Activated CD8-positive, alpha-beta memory T cell treated with anti-CD3 and anti-CD28 coated beads, Interleukin-2, amount 50 U/mL, for 24 hours (primary cell): Measurements from ENCODE around the gene LAMC2.
"Not testable (repeated sequence)": the region's sequence is repeated elsewhere in the genome, so short reads cannot be mapped to it uniquely, and the experiment has no call there.

Experiments used
- DNase-seq: peaks from one replicate; pipeline ENCODE4 v3.0.0-alpha.2; 2020; ENCODE audit errors: extremely low read depth

The LAMC2 gene

DNA sequence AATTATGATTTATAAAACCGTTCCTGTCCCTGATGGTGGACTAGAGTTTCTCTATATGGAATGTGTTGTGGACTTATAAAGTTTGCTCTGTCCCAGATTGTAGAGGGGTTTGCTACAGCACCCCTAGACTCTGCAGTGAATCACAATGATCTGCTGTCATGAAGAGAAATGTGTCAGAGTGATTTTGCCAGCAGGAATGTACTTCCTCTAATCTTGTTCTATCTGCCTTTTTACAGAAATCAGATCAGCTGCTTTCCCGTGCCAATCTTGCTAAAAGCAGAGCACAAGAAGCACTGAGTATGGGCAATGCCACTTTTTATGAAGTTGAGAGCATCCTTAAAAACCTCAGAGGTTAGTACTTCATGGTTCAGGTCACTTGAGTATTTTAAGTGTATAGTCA, 52.0 kb downstream of the LAMC2 start:
- no peak for DNase-seq

DNA sequence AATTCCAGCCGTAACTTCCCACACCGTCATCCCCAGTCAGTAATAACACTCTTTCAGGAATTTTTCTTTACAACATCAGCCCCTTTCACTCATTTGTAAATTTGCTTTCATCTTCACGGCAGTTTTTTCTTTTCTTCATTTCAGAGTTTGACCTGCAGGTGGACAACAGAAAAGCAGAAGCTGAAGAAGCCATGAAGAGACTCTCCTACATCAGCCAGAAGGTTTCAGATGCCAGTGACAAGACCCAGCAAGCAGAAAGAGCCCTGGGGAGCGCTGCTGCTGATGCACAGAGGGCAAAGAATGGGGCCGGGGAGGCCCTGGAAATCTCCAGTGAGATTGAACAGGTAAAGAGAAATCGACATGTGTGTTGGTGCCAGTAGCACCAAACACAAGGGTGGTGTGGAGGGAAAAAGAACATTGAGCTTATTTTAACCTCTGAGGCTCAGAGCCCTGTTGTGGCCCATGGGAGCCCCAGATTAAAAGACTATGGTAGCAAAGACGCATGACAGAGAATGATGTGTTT, 53.2 kb downstream of the LAMC2 start:
- no peak for DNase-seq

DNA sequence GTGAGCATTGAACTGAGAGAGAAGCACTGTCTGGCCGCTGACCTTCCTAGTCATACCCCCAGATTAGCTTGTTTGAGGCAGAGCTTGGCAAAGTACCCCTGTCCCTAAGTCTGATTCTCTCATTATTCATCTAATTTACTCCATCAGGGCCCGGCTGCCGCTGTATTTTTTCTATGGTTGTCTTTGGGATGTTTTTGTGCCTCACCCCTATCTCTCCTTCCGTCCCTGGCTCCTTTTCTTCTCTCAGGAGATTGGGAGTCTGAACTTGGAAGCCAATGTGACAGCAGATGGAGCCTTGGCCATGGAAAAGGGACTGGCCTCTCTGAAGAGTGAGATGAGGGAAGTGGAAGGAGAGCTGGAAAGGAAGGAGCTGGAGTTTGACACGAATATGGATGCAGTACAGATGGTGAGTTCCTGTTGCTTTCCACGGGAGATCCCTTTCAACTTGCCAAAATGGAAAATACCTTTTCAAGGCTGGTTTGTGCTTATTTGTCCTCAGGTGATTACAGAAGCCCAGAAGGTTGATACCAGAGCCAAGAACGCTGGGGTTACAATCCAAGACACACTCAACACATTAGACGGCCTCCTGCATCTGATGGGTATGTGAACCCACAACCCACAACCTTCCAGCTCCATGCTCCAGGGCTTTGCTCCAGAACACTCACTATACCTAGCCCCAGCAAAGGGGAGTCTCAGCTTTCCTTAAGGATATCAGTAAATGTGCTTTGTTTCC, 53.9 kb downstream of the LAMC2 start:
- DNase-seq: no peak

DNA sequence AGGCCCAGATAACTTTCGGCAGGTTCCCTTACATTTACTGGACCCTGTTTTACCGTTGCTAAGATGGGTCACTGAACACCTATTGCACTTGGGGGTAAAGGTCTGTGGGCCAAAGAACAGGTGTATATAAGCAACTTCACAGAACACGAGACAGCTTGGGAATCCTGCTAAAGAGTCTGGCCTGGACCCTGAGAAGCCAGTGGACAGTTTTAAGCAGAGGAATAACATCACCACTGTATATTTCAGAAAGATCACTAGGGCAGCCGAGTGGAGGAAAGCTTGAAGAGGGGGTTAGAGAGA, 54.4 kb downstream of the LAMC2 start:
- DNase-seq: no peak

DNA sequence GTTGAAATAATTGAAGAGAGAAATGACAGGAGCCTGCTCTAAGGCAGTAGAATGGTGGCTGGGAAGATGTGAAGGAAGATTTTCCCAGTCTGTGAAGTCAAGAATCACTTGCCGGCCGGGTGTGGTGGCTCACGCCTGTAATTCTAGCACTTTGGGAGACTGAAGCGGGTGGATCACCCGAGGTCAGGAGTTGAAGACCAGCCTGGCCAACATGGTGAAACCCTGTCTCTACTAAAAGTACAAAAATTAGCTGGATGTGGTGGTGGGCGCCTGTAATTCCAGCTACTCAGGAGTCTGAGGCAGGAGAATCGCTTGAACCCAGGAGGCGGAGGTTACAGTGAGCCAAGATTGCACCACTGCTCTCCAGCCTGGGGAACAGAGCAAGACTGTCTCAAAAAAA, 54.8 kb downstream of the LAMC2 start:
- DNase-seq: not testable (repeated sequence)

DNA sequence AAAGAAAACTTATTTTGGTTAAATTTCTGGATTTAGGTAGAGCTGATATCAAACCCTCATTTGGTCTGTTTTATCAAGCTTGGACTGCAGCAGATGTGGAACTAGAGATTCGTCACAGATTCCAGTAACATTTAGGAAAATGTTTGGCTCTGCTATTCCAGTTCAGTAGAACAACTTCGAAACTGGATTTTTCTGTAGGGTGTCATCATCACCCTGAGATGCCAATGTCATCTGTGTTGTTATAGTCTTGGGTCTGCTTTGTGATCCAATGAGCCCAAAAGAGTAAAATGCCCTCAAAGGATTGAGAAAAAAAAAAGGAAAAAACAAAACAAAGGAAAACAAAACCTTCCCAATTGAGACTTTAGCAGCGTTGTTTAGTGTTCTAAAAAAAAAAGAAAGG, 55.4 kb downstream of the LAMC2 start:
- DNase-seq: no peak

DNA sequence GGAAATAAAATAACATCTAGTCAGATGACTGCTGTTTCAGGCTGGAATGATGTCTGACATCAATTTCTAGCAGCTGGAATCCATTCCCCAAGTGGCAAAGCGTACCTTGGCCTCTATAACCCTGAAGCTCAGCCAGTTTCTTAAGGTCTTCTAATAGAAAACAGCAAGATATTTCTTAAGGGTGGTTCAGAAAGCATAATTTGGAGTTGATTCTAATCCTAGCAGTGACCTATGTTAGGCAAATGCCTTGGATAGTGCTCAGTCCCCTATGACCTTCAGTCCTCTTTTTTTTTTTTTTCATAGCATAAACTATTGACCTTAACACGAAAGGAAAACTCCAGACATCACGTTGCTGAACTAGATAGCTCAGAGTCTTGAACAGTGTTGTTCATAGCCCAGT, 56.5 kb downstream of the LAMC2 start:
- no peak for DNase-seq

DNA sequence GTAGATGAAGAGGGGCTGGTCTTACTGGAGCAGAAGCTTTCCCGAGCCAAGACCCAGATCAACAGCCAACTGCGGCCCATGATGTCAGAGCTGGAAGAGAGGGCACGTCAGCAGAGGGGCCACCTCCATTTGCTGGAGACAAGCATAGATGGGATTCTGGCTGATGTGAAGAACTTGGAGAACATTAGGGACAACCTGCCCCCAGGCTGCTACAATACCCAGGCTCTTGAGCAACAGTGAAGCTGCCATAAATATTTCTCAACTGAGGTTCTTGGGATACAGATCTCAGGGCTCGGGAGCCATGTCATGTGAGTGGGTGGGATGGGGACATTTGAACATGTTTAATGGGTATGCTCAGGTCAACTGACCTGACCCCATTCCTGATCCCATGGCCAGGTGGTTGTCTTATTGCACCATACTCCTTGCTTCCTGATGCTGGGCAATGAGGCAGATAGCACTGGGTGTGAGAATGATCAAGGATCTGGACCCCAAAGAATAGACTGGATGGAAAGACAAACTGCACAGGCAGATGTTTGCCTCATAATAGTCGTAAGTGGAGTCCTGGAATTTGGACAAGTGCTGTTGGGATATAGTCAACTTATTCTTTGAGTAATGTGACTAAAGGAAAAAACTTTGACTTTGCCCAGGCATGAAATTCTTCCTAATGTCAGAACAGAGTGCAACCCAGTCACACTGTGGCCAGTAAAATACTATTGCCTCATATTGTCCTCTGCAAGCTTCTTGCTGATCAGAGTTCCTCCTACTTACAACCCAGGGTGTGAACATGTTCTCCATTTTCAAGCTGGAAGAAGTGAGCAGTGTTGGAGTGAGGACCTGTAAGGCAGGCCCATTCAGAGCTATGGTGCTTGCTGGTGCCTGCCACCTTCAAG, 57.3 kb downstream of the LAMC2 start:
- DNase-seq: no peak

DNA sequence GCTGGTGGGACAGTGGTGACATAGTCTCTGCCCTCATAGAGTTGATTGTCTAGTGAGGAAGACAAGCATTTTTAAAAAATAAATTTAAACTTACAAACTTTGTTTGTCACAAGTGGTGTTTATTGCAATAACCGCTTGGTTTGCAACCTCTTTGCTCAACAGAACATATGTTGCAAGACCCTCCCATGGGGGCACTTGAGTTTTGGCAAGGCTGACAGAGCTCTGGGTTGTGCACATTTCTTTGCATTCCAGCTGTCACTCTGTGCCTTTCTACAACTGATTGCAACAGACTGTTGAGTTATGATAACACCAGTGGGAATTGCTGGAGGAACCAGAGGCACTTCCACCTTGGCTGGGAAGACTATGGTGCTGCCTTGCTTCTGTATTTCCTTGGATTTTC, 58.4 kb downstream of the LAMC2 start:
- no peak for DNase-seq

DNA sequence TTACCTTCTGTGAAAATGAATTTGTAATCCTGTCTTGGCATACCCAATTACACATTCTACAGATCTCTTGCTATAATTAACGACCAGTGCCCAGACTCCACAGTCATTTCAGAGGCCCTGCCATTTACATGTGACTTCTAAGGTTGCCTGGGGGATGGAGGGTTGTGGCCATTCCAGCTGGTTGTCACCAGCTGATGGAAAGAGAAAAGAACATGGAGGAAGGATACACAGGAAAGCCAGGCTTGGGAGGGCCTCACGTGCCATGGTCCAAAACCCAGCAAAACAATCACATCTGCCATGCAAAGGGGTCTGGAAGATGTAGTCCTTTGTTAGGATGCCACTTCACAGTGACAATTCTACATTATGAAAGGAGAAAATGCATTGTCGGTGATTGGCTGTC, 59.3 kb downstream of the LAMC2 start:
- no peak for DNase-seq

DNA sequence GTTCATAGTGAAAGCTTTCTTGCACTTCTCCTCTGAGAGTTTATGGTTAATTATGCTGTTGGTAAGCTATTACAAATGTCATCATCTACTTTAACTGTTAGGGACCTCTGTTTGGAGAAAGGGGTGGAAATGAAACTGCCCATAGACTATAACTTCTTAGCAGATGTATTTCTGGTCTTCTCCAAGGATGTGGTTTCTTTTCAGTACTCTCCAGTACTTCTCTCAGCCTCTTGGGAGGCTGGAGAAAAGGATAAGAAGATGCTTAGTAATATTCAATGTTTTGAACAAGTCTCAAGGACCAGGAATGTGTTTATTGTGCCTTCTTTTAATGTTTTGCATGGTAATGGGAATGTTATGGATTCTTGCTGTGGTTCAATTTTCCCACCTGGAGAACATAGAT, 60.4 kb downstream of the LAMC2 start:
- DNase-seq: no peak

DNA sequence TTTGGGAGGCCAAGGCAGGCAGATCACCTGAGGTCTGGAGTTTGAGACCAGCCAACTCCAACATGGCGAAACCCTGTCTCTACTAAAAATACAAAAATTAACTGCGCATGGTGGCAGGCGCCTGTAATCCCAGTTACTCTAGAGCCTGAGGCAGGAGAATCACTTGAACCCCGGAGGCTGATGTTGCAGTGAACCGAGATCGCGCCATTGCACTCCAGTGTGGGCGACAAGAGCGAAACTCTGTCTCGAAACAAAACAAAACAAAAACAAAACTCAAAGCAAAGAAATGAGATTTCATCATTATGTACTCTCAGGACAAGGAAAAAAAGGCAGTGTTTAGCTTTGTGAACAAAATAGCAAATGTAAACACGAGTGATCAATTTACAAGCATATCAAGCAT, 61.0 kb downstream of the LAMC2 start:
- no peak for DNase-seq

DNA sequence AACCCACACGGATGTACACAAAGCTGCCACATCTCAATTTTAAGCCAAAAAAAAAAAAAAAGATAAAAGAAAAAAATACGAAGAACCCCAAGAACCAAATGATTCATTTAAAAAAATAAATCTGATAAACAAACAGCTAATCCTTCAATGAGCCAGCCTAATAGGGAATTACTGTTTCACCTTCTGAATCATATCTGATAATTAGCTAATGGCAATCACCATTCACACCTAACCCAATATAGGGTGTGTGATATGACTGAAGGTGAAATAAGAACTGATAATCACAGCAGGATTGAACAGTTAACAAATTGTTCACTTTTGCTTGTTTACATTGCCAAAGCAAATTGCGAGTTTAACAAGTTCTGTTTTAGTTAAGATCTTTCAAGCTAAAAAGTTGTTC, 61.4 kb downstream of the LAMC2 start:
- no peak for DNase-seq

DNA sequence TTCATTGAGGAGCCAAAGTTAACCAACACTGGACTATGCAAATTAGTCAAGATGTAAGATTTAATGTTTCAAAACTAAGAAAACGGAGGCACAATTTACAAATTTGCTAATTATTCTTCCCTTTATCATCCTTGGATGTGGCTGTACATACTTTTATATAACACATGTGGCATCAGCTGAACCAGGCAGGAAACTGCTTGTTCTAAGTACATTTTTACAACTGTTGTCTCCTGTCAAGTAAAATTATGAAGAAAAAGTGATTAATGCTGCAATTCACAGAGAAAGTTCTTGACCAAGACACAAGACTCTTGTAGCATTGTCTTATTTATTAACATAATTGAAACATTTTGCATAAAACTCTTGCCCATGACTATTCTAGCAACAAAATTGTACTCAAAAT, 61.9 kb downstream of the LAMC2 start:
- no peak for DNase-seq

DNA sequence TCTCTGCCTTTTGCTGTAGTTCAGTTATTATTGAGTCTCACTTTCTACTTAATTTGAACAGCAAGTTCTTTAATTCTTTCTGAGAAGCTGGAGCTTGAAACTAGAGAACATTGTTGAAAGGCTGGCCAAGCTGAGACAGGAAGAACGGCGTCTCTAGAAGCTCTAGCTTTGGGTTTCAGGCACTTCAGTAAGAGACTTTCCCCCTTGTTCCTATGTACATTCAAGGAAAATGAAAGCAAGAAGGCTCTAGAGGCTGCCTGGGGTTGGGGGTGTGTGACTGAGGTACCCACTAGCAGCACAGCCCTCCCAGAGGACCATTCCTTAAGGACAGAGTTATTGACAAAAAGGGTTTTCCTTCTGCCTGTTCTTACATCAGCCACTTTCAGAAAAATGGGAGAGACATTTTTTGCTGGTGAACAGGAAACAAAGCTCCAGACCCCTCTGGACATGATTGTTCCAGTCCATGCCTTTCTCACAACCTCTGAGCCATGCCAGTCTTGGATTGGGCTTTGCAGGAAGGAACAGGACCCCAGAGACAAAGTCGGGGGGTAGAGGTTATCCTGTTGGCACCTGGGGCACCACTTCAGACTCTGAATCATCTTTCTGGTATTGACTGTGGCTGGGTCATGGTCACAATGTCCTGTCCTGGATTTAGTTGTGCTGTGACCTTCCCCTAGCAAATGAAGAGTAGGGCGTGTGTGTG, 63.1 kb downstream of the LAMC2 start:
- DNase-seq: no peak

DNA sequence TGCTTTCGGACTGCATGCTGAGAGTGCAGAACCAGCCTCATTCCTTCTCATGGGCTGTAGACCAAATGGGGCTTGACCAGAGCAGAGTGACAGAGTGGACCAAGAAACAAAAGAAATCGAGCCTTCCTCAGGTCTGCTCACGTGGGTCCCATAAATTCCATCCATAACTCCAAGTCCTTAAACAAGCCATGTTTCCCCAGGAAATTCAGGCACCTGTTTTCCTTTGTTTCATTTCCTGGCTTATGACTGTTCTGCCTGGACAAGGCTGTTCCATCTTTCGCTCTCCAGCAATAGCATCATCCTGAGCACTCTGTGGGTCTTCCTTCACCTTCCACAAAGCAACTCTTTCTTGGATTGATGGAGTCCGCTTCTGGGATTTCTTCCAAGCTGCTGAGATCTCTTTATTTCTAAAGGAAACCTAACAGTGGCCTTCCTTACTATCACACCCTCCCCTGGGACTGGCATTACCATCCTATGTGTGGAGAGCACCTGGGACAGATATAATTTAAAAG, 63.9 kb downstream of the LAMC2 start:
- no peak for DNase-seq

DNA sequence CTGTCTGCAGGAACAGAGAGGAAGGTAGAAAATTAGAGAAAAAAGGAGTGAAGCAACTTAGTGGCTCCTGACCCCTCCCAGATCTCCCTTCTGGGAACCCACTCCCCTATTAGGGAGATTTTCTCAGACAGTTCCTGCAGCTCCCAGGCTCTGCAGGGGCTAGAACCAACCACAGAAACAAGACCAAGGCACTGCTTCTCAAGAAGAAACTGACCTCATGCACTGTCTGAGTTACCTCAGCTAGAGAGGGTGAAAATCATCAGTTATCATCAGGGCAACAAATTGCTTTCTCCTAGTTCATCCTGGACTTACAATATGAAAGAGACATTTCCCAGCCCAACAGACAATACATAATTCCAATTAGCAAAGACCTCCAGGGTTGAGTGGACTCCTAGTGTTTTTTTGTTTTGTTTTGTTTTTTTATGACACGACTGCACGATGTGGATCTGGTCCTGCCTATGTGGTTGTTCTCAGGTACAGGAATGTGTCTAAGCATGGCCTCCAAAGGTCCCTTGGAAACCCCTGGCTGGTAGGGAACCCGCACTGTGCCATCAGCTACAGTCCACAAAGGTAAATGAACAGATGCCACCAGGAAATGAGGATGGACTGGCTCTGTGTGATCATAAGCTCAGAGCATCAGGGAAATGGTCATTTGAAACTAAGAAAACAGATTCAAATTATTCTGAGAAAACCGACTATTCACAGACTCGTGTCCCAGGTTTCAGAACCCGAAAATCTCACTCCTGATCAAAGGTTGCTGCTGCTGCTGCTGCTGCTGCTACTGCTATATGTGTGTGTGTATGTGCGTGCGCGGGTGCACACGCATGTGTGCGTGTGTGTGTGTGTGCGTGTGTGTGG, 65.3 kb downstream of the LAMC2 start:
- DNase-seq: no peak

DNA sequence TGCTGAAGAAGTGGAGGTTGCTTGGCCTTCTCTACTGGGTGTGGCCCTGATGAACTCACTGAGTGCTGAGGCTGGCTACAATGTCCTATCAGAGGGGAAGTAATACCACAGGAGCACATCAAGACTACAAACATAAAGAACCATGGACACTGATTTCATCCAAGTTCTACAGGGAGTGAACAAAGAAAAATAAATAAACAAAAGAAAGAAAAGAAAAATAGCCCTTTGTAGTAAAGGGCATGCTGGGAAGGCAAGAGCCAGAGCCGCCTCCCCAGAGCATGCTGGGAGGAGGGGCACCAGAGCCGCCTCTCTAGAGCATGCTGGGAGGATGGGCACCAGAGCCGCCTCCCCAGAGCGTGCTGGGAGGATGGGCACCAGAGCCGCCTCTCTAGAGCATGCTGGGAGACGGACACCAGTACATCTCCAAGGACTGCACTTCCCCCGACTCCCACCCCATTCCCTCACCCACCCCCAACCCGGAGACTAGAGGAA, 65.9 kb downstream of the LAMC2 start:
- DNase-seq: no peak

DNA sequence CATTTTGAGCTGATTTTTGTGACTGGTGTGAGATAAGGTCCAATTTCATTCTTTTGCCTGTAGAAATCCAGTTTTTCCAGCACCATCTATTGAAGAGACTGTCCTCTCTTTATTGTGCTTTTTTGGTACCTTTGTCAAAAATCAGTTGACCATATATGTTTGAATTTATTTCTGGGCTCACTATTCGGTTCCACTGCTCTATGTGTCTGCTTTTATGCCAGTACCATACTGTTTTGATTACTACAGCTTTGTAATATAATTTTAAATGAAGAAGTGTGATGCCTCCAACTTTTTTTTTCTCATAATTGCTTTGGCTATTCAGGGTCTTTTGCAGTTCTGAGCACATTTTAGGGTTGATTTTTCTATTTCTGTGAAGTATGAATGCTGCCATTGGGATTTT, 69.0 kb downstream of the LAMC2 start:
- no peak for DNase-seq

DNA sequence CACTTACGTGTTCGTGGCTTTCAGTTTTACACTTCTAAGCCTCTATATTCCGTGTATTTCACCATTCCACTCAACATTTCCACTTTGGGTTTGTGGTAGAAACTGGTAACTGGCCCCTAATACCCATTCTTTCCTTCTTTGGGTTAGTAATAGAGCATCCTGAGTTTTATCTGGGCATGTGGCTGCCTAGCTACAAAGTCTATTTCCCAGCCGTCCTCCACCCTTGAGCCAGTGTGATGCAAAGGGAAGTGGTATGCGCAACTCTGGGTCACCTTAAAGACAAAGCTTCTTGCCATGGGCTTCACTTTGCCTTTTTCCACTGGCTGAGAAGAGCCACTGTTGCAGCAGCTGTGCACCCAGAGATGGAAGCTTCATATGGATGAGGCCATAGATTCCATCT, 73.9 kb downstream of the LAMC2 start:
- no peak for DNase-seq

DNA sequence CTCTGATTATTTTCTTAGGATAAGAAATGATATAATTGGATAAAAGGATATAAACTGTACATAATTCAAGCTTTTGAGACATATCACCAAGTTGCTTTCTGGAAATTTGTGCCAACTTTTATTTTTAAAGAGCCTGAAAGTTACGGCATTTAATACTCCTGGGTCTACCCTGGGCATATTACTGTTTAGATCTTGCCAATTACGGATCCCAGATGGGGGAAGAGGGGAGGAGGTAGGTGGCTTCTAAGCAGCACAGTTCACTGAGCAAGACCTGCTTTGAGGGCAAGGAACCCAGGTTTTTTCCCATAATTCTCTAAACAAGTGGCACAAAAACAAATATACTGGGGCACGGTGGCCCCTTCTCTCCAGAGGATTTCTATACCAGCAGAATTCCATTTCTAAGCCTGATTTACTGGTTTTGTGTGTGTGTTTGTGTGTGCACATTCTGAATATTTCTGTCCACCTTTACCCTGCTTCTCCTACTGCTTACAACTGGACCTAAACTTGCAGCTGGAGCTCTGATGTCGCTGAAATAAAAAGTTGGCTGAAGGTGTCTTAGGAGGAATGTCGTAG, 76.7 kb downstream of the LAMC2 start:
- no peak for DNase-seq
